ENCODE data around the gene KLHDC4.
"Not testable (repeated sequence)": the region's sequence is repeated elsewhere in the genome, so short reads cannot be mapped to it uniquely, and the experiment has no call there.

The KLHDC4 gene

GRCh38 chr16:87684106-87684677, 81.6 kb downstream of the KLHDC4 start:
- no peak for DNase-seq (ENCODE audit: low read depth)

DNA sequence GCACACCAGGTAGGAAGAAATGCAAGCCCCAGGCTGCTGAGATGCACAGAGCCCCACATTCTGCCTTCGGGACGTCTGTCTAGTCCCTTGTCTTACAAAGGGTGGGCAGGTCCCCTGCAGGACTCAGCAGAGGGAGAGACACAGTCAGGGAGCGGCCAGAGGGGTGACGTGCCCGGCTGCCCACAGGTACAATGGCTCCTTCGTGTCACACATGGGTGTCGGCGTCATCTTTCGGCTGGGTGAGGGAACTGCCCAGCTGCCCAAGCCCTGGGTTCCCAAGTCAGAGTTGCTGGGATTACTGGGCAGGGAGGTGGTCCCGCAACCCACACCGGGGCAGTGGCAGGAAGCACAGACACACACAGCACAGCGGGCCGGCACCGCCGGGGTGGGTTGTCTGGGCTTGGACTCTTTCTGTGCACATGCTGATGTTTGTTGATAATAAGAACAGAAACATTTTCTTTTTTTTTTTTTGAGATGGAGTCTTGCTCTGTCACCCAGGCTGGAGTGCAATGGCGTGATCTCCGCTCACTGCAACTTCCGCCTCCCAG, 82.9 kb downstream of the KLHDC4 start:
- no peak for DNase-seq (ENCODE audit: low read depth)

DNA sequence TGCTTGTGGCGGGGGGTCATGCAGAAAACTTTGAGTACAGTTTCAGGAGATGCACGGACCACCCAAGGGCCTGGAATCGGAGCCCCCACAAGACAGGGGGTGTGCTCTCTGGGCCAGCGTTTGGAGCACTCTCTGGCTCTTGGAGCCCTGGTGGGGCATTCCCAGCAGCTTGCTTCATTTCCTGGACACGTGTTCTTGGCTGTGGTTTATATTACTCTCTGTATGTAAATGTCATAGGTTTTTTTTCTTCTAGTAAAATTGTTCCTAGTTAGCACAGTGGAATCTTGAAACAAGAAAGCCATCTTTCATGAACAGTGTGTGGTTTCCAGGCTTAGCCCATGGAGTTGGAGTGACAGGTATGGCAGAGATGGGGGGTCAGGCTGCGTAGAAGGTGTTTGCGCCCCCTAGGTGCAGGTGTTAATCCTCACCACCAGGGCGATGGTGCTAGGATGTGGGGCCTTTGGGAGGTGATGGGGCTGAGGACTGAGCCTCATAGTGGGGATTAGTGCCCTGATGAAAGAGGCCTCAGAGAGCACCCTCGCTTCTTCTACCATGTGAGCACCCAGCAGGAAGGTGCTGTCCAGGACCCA, 83.7 kb downstream of the KLHDC4 start:
- no peak for DNase-seq (ENCODE audit: low read depth)

GRCh38 chr16:87681051-87681602, 84.7 kb downstream of the KLHDC4 start:
- DNase-seq (ENCODE audit: low read depth), result not testable (repeated sequence)

DNA sequence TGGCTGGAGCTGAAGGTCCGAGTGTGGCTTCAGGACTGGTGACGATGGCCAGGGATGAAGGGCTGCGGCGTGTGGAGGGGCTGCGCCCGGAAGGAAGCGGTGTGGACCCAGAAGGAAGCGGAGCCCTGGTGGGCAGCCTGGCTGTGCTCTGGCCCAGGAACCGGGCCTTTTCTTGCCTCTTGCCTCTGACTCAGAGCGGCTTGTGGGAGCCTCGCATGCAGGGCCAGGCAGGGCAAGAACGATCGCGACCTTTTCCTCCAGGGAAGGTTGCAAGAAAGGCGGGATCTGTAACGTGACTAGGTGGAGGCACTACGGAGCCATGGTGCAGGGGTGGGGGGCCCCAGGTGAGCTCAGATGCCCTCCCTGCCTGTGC, 85.5 kb downstream of the KLHDC4 start:
- DNase-seq (ENCODE audit: low read depth), result no peak

DNA sequence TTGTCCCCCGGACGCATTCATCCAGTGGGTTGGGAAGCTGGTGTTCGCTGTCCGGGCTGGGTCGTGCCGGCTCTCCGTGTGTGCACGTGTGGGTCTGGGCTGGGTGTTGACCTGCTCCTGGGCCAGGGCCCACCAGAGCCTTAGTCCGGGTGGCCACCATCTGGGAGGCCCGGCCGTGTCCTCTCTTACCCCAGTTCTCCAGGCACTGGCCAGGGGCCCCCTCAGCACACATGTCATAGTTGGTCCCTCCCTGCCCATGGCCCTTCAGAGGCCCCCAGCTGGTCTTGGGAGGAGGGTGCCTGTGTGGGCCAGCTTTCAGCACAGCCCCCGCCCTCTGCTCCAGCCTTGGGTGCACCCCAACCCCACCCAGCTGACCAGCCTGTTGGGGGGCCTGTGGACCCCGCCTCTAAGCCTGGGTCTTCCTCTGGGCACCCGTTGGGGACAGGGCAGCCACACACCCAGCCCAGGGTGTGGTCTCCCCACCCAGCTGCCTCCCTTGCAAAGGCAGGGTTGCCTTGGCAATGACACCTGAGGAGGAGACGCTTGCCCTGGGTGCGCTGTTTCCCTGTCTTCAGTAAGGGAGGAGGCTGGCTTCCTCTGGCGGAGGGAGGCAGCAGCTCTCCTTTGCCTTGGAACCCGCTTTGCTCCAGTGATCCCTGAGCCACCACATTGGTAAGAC, 86.1 kb downstream of the KLHDC4 start:
- DNase-seq (ENCODE audit: low read depth), result no peak

DNA sequence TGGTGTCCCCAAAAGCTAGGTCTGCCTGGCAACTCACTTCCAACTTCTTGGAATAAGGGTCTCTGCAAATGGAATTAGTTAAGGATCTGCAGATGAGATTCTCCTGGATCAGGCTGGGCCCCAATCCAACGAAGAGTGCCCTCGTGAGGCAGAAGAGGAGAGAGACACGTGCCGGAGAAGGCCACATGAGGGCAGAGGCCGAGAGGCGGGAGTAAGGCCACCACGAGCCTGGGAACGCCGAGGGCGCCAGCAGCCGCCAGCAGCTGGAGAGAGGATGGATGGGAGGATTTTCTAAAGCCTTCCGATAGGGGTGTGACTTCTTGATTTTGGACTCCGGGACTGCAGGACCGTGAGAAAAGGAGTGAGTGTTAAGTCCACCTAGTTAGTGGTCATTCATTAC, 87.2 kb downstream of the KLHDC4 start:
- DNase-seq (ENCODE audit: low read depth), result no peak

- DNase-seq (ENCODE audit: low read depth), result no peak
These were observed 88.0 kb downstream of the KLHDC4 start for GRCh38 chr16:87677830-87678229.

GRCh38 chr16:87675111-87675719, 90.6 kb downstream of the KLHDC4 start:
- no peak for DNase-seq (ENCODE audit: low read depth)

GRCh38 chr16:87674419-87674818, 91.4 kb downstream of the KLHDC4 start:
- DNase-seq (ENCODE audit: low read depth), result no peak

- DNase-seq (ENCODE audit: low read depth), result no peak
These were observed 94.0 kb downstream of the KLHDC4 start for GRCh38 chr16:87671715-87672270.

DNA sequence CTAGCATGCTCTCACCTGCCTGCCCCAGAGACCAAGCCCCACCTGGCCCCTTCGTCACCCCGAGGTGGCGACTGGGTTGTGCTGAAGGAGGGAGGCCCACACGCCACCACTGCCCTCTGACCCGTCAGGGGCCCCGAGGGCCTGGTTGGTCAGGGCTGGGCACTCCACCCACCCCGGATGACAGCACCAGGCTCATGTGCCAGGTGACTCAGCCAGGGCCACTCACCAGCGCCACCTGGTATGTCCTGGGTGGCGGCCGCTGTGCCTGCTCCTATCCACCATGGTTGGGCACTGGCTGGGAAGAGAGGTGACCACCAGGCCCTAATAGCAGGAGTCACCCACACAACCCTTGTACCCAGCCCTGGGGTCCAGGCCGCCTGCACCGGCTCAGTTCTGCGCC, 94.6 kb downstream of the KLHDC4 start:
- no peak for DNase-seq (ENCODE audit: low read depth)

DNA sequence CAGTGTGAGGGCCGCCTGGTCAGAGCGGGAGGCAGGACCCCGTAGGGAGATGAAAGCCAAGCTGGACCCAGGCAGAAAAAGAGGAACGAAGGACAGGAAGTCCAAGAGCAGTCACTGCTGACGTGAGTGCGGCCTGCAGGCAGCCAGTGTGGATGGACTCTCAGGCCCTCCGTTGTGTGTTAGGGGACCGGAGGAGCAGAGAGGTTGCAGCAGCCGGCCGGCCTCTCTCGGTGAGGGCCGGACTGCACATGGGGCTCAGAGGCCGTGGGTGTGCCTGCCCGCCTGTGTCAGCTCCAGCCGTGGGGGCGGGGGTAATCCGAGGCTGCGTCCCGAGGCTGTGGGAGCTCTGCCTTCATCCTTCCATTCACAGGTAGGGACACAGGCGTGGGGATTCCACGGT, 96.1 kb downstream of the KLHDC4 start:
- DNase-seq (ENCODE audit: low read depth), result no peak

- no peak for DNase-seq (ENCODE audit: low read depth)
These were observed 97.8 kb downstream of the KLHDC4 start for GRCh38 chr16:87667946-87668345.

- no peak for DNase-seq (ENCODE audit: low read depth)
These were observed 98.3 kb downstream of the KLHDC4 start for GRCh38 chr16:87667443-87667842.

GRCh38 chr16:87666919-87667318, 98.9 kb downstream of the KLHDC4 start:
- no peak for DNase-seq (ENCODE audit: low read depth)

DNA sequence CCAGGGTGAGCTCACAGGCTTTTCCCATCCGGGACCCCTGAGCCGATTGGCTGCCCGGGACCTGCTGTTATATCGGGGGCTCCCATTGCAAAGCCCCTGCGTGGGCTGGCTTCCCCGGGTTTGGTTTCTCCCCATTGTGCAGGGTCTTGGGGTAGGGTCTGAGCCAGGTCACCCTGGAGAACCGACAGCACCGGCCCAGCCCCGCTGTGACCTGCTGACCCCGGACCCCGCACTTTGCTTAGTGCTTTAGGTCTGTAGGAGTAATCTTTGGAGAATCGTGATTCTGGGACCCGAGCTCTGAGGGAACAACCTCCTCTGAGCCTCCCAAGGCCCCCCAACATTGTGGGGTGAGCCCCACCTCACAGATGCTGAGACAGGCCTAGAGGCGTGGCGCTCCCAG, 100.6 kb downstream of the KLHDC4 start:
- DNase-seq (ENCODE audit: low read depth), result no peak

DNA sequence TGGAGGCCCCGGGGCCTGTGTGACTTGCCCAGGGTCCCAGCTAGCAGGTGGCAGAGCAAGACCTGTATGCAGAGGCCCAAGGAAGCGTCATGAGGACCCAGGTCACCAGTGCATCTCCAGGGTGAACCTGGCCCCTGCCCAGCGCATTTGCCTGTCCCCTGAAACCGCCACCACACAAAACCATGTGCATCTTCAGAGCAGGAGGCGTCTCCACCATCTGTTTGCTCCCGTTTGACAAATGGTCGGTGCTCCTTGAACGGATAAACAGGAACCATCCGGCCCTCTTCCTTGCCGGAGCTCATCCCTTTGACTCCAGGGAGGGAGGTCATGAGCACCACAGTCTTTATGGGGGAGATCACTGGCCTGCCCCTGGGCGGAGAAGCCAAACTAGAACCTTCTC, 101.0 kb downstream of the KLHDC4 start:
- DNase-seq (ENCODE audit: low read depth), result no peak

DNA sequence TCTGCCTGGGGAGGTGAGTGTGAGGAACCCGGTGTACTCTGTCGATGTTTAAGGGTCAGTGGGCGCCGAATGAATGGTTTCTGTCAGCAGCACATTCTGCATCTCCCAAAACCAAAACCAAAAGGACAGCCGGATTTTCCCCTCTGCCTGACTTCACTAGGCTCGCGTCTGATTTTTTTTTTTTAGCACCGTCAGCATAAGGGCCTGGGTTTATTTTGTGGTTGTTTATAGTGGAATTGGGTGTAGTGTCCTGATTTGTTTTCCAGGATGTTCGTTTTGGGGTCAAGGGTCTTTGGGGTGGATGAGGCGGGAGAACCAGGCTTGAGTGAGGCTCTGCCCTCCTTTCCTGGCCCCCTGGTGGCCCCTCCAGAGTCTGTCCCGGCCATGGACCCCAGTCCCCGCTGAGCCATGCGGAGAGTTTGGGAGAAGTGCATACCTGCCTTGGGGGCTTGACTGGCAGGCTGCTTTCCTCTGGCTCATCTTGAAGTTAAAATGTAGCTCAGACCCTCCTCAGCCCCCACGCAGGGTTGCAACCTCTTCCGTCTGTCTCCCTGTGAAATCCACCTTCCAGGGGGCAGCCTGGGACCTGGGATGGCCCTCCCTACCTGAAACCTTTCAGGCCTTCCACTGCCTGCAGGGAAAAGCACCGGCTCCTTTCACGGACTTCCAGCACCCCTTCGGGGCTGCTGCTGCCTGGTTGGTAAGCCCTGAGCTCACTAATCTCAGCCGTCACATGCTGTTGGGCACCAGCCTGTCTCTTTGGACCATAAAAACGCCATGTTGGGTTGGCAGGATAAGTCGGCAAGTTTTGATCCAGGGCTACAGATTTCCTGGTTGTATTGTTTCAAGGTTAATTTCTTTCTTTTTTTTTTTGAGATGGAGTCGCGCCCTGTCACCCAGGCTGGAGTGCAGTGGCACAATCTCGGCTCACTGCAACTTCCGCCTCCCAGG, 103.3 kb downstream of the KLHDC4 start:
- DNase-seq (ENCODE audit: low read depth), result no peak

DNA sequence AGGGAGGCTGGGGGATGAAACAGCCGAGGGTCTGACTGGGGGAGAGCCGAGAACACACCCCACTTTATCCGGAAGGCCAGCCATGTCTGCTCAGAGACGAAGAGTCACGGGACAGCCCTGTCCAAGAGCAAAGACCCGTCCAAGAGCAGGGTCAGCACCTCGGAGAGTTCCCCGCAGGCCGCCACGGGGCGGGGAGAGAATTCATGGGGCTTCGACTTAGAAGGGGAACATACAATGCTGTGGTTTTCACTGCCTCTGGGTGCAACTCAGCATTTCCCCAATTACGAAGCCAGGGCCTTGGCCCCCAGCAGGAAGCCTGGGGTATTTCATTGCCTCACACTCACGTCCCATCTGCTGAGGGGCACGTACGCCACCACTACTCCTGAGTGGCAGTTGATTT, 104.2 kb downstream of the KLHDC4 start:
- DNase-seq (ENCODE audit: low read depth), result no peak

- DNase-seq (ENCODE audit: low read depth), result no peak
These were observed 107.1 kb downstream of the KLHDC4 start for GRCh38 chr16:87658564-87659225.
